ENCODE data around the gene PRKRA. TPM values are rescaled to one million over a fixed set of nuclear protein-coding genes. Genes with fewer than 3 reads are reported as not detected.

The PRKRA gene
- total and polyA plus RNA-seq, 2 of the 13 experiments (the other 11 are each of a cell fraction or from before 2014, with no cell fraction given) = 53.1 to 74.7 TPM

GRCh38 chr2:178480227-178481181, 29.5 kb upstream of the PRKRA start, which contains the start of gene PLEKHA3 (continued):
- no peak for TF ChIP-seq ZNF253 (CRISPR knock-in tag; IDR thresholded peaks at IDR 0.05; ENCODE audit: borderline replicate concordance)
- no peak for TF ChIP-seq TCF12 (IDR thresholded peaks at IDR 0.05)
- peak; percentile 91 for TF ChIP-seq TCF12 (CRISPR knock-in tag; IDR thresholded peaks at IDR 0.05)
- peak; percentile 75; the same call in 1 of the 2 replicates for TF ChIP-seq ZNF331 (CRISPR knock-in tag; IDR thresholded peaks at IDR 0.05)
- TF ChIP-seq RFXAP (CRISPR knock-in tag; IDR thresholded peaks at IDR 0.05; ENCODE audit: borderline replicate concordance) = peak; percentile 71
- no peak for TF ChIP-seq TEAD2 (CRISPR knock-in tag; IDR thresholded peaks at IDR 0.05)
- peak; percentile 58; the same call in 1 of the 2 replicates for TF ChIP-seq AKAP8 (CRISPR knock-in tag; IDR thresholded peaks at IDR 0.05)
- TF ChIP-seq PHF8 (CRISPR knock-in tag; IDR thresholded peaks at IDR 0.05) = peak; percentile 85
- TF ChIP-seq RXRB (CRISPR knock-in tag; IDR thresholded peaks at IDR 0.05; ENCODE audit: borderline replicate concordance) = peak; percentile 47; the same call in 1 of the 2 replicates
- no peak for TF ChIP-seq PBX3 (CRISPR knock-in tag; IDR thresholded peaks at IDR 0.05; ENCODE audit: borderline replicate concordance)
- peak; percentile 70; the same call in 1 of the 2 replicates for TF ChIP-seq ZNF788 (CRISPR knock-in tag; IDR thresholded peaks at IDR 0.05; ENCODE audit: borderline replicate concordance)
- TF ChIP-seq ZBTB4 (CRISPR knock-in tag; IDR thresholded peaks at IDR 0.05; ENCODE audit: borderline replicate concordance) = 0 out of 2 replicates have a peak, but pooled peaks have one; percentile 30
- peak; percentile 83 for TF ChIP-seq SALL1 (CRISPR knock-in tag; IDR thresholded peaks at IDR 0.05)
- TF ChIP-seq IRF2 (CRISPR knock-in tag; IDR thresholded peaks at IDR 0.05) = peak; percentile 40; the same call in 1 of the 2 replicates
- TF ChIP-seq KDM5A (IDR thresholded peaks at IDR 0.05; ENCODE audit: borderline replicate concordance, low read length) = peak; percentile 6; the same call in 1 of the 2 replicates
- TF ChIP-seq HNF1A (IDR thresholded peaks at IDR 0.05; ENCODE audit: low read depth) = no peak
- TF ChIP-seq HNF1A (CRISPR knock-in tag; IDR thresholded peaks at IDR 0.05; ENCODE audit: borderline replicate concordance) = peak; percentile 39; the same call in 1 of the 2 replicates
- TF ChIP-seq KDM5B (CRISPR knock-in tag; IDR thresholded peaks at IDR 0.05; ENCODE audit: borderline replicate concordance) = peak; percentile 91; the same call in 1 of the 2 replicates
- peak; percentile 33; the same call in 1 of the 2 replicates for TF ChIP-seq ZNF446 (CRISPR knock-in tag; IDR thresholded peaks at IDR 0.05)
- TF ChIP-seq ZNF546 (CRISPR knock-in tag; conservative IDR thresholded peaks at IDR 0.05) = 0 out of 2 replicates have a peak, but pooled peaks have one; percentile 28
